HepG2 (cell line): ENCODE data around the gene WDR43. TPM values are rescaled to one million over a fixed set of nuclear protein-coding genes. Genes with fewer than 3 reads are reported as not detected.

Experiments used
- AKAP8 ChIP-seq: sonication (generic); formaldehyde crosslinking; IDR thresholded peaks from 2 replicates; pipeline ENCODE4 v1.5.1; 2020; ENCODE audit warnings: mild to moderate bottlenecking, missing genetic modification reagents
- HOXD1 ChIP-seq: sonication (generic); formaldehyde crosslinking; IDR thresholded peaks from 2 replicates; pipeline ENCODE4 v1.5.0; 2020; ENCODE audit warnings: missing genetic modification reagents
- MTF2 ChIP-seq: sonication (generic); formaldehyde crosslinking; IDR thresholded peaks from 2 replicates; pipeline ENCODE4 v1.5.0; 2020; ENCODE audit warnings: missing genetic modification reagents, borderline replicate concordance
- NFKBIZ ChIP-seq: IDR thresholded peaks from 2 replicates; pipeline ENCODE4 v1.6.1; 2018; ENCODE audit warnings: missing genetic modification reagents, missing compliant biosample characterization
- TP53 ChIP-seq: sonication (generic); formaldehyde crosslinking; conservative IDR thresholded peaks from 2 replicates; pipeline ENCODE4 v1.4.0; 2020; ENCODE audit warnings: missing genetic modification reagents
- ZFP36L1 ChIP-seq: sonication (generic); formaldehyde crosslinking; IDR thresholded peaks from 2 replicates; pipeline ENCODE4 v1.8.0; 2022; ENCODE audit warnings: mild to moderate bottlenecking, missing genetic modification reagents, moderate library complexity
- ZFP82 ChIP-seq: sonication (generic); formaldehyde crosslinking; IDR thresholded peaks from 2 replicates; pipeline ENCODE4 v1.5.1; 2020; ENCODE audit warnings: mild to moderate bottlenecking, missing genetic modification reagents, borderline replicate concordance
- ZMAT3 ChIP-seq: sonication (generic); formaldehyde crosslinking; conservative IDR thresholded peaks from 2 replicates; pipeline ENCODE4 v1.7.0; 2021; ENCODE audit warnings: missing genetic modification reagents
- ZNF326 ChIP-seq: sonication (generic); formaldehyde crosslinking; IDR thresholded peaks from 2 replicates; pipeline ENCODE4 v1.4.0; 2020; ENCODE audit warnings: missing genetic modification reagents, borderline replicate concordance
- ZNF431 ChIP-seq: sonication (generic); formaldehyde crosslinking; IDR thresholded peaks from 2 replicates; pipeline ENCODE4 v1.9.0; 2022; ENCODE audit warnings: missing genetic modification reagents, low read depth, mild to moderate bottlenecking, borderline replicate concordance
- ZNF770 ChIP-seq: sonication (generic); formaldehyde crosslinking; IDR thresholded peaks from 2 replicates; pipeline ENCODE4 v1.5.0; 2020; ENCODE audit warnings: mild to moderate bottlenecking, missing genetic modification reagents
- ZNF780A ChIP-seq: sonication (generic); formaldehyde crosslinking; IDR thresholded peaks from 2 replicates; pipeline ENCODE4 v1.8.0; 2022; ENCODE audit warnings: mild to moderate bottlenecking, missing genetic modification reagents, moderate library complexity
- ZSCAN12 ChIP-seq: sonication (generic); formaldehyde crosslinking; IDR thresholded peaks from 2 replicates; pipeline ENCODE4 v1.9.0; 2021; ENCODE audit warnings: mild to moderate bottlenecking, missing genetic modification reagents
- polyA plus RNA-seq, 8 experiments: library from polyadenylated mRNA; depleted of rRNA in 3 of 8; stranded (reverse) in 7 of 8; unstranded in 1 of 8; fragments of >200 nt; fragmentation: Illumina TruSeq in 4 of 8; extraction: Trizol in 4 of 8; gene quantifications; 2 replicates each; pipeline versions ENCODE4 v1.2.1 to v1.2.3, GENCODE V29; 2011 to 2016; ENCODE audit warnings: low read depth in 4 of 8, missing spikeins in 1 of 8, mixed read lengths in 1 of 8; ENCODE audit not compliant: insufficient read depth in 1 of 8
- total RNA-seq, 5 experiments: library from RNA; depleted of rRNA; stranded (reverse); fragments of >200 nt; fragmentation: Illumina TruSeq; extraction: Trizol; gene quantifications; 2 replicates each; pipeline ENCODE4 v1.2.3, GENCODE V29; 2016; ENCODE audit warnings: low read depth in 1 of 5
- TF ChIP-seq, protein P1 (sequence below): sonication (generic); formaldehyde crosslinking; IDR thresholded peaks from 2 replicates; pipeline ENCODE4 v1.8.0; 2023; ENCODE audit warnings: mild to moderate bottlenecking, missing genetic modification reagents
- TF ChIP-seq, protein P2 (sequence below): sonication (generic); formaldehyde crosslinking; IDR thresholded peaks from 2 replicates; pipeline ENCODE4 v1.8.0; 2022; ENCODE audit warnings: mild to moderate bottlenecking, missing genetic modification reagents
- TF ChIP-seq, protein P3 (sequence below): sonication (generic); formaldehyde crosslinking; IDR thresholded peaks from 2 replicates; pipeline ENCODE4 v1.4.0; 2020; ENCODE audit warnings: mild to moderate bottlenecking, missing genetic modification reagents

WDR43 gene
- total and polyA plus RNA-seq, 2 of the 13 experiments (the other 11 are each of a cell fraction or from before 2014, with no cell fraction given) = 121 to 167 TPM

DNA sequence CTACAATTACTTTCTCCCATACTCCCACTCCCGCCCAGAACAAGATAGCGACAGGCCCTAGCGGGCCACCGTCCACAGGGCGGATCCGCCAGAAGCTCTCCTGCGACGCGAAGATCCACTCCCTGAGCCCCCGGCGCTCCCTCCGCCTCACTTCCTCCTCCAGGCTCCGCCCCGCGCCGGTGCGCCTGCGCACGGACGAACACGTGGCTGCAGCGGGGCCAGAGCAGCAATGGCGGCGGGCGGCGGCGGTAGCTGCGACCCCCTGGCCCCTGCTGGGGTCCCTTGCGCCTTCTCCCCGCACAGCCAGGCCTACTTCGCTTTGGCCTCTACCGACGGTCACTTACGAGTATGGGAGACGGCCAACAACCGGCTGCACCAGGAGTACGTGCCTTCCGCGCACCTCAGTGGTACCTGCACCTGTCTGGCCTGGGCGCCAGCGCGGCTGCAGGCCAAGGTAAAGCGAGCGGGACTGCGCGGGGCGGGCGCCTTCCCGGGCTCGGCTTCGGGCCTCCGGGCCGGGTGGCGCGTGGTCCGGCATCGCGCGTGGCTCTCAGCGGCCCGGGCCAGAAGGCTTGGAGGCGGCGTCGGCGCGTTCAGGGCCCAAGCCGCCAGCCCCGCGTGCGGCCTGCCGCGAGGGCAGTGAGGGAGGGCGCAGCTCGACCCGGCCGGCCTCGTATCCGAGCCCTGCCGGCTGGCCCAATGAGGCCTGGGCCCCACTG, at the start of gene WDR43 (continued):
- TF ChIP-seq ZNF770 (CRISPR knock-in tag) (peak; percentile 48), TP53 (CRISPR knock-in tag) (no peak), HOXD1 (no peak; the same call in 1 of the 2 replicates), NFKBIZ (peak; percentile 92), MTF2 (CRISPR knock-in tag) (no peak), ZNF431 (CRISPR knock-in tag) (peak; percentile 31; the same call in 1 of the 2 replicates), AKAP8 (CRISPR knock-in tag) (no peak; the same call in 1 of the 2 replicates), ZFP82 (CRISPR knock-in tag) (peak; percentile 83; the same call in 1 of the 2 replicates), ZNF780A (CRISPR knock-in tag) (no peak), ZFP36L1 (CRISPR knock-in tag) (peak; percentile 90; the same call in 1 of the 2 replicates), ZSCAN12 (CRISPR knock-in tag) (no peak), ZMAT3 (CRISPR knock-in tag) (peak; percentile 90), ZNF326 (CRISPR knock-in tag) (no peak)
- TF ChIP-seq, protein P1, sequence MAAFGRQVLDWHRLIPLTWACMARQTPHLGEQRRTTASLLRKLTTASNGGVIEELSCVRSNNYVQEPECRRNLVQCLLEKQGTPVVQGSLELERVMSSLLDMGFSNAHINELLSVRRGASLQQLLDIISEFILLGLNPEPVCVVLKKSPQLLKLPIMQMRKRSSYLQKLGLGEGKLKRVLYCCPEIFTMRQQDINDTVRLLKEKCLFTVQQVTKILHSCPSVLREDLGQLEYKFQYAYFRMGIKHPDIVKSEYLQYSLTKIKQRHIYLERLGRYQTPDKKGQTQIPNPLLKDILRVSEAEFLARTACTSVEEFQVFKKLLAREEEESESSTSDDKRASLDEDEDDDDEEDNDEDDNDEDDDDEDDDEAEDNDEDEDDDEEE (CRISPR knock-in tag) = peak; percentile 83
- TF ChIP-seq, protein P2, sequence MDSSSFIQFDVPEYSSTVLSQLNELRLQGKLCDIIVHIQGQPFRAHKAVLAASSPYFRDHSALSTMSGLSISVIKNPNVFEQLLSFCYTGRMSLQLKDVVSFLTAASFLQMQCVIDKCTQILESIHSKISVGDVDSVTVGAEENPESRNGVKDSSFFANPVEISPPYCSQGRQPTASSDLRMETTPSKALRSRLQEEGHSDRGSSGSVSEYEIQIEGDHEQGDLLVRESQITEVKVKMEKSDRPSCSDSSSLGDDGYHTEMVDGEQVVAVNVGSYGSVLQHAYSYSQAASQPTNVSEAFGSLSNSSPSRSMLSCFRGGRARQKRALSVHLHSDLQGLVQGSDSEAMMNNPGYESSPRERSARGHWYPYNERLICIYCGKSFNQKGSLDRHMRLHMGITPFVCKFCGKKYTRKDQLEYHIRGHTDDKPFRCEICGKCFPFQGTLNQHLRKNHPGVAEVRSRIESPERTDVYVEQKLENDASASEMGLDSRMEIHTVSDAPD (CRISPR knock-in tag) = 0 out of 2 replicates have a peak, but pooled peaks have one; percentile 75
- TF ChIP-seq, protein P3, sequence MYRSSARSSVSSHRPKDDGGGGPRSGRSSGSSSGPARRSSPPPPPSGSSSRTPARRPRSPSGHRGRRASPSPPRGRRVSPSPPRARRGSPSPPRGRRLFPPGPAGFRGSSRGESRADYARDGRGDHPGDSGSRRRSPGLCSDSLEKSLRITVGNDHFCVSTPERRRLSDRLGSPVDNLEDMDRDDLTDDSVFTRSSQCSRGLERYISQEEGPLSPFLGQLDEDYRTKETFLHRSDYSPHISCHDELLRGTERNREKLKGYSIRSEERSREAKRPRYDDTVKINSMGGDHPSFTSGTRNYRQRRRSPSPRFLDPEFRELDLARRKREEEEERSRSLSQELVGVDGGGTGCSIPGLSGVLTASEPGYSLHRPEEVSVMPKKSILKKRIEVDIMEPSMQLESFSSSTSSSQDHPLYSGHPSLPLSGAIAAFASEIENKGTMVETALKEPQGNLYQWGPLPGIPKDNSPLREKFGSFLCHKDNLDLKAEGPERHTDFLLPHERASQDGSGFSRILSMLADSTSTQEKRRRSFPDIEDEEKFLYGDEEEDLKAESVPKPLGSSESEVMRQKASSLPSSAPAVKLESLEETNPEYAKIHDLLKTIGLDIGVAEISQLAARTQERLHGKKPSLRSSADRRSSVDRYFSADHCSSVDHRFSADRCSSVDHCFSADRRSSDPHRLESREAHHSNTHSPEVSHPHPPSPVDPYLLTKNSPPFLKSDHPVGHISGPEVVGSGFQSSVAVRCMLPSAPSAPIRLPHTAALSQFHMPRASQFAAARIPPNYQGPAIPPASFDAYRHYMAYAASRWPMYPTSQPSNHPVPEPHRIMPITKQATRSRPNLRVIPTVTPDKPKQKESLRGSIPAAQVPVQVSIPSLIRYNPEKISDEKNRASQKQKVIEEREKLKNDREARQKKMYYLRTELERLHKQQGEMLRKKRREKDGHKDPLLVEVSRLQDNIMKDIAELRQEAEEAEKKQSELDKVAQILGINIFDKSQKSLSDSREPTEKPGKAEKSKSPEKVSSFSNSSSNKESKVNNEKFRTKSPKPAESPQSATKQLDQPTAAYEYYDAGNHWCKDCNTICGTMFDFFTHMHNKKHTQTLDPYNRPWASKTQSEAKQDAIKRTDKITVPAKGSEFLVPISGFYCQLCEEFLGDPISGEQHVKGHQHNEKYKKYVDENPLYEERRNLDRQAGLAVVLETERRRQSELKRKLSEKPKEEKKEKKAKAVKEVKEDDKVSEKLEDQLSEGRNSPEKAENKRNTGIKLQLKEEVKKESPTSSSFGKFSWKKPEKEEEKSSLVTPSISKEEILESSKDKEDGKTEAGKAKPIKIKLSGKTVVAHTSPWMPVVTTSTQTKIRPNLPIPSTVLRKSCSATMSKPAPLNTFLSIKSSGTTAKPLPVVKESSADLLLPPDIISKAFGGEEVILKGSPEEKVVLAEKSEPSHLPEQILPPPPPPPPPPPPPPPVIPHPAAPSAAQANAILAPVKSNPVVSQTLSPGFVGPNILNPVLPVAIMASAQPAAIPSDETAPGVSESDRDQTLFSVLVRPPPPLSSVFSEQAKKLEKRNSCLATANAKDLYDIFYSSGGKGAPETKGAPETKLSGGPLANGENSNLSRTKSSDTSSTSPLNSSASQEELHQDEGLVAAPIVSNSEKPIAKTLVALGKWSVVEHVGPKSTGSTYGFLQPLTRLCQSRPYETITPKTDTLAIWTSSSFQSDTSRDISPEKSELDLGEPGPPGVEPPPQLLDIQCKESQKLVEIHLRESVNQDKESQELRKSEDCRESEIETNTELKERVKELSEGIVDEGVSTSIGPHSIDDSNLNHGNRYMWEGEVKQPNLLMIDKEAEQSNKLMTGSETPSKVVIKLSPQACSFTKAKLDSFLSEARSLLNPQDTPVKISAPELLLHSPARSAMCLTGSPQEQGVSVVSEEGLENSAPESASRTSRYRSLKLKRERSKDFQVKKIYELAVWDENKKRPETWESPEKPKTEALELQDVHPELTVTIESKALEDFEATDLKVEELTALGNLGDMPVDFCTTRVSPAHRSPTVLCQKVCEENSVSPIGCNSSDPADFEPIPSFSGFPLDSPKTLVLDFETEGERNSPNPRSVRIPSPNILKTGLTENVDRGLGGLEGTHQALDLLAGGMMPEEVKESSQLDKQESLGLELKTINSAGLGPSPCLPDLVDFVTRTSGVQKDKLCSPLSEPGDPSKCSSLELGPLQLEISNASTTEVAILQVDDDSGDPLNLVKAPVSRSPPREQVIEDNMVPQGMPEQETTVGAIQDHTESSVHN (CRISPR knock-in tag) = no peak
